Mucosa of rectum (tissue), 2 donors: ENCODE measurements around the gene PRKAG2.

Source experiments
- H3K27ac ChIP-seq, 2 donors: one replicate each; pipeline ENCODE4 v1.7.0; 2013; ENCODE audit warnings: inconsistent platforms in 2 of 2, low read depth in 2 of 2, low read length in 2 of 2
- H3K27me3 ChIP-seq, 2 donors: one replicate each; pipeline ENCODE4 v1.7.0; 2013; ENCODE audit warnings: low read length in 2 of 2; ENCODE audit not compliant: control insufficient read depth in 2 of 2, insufficient read depth in 2 of 2
- H3K36me3 ChIP-seq, 2 donors: one replicate each; pipeline ENCODE4 v1.7.0; 2013; ENCODE audit warnings: low read length in 2 of 2; ENCODE audit not compliant: control insufficient read depth in 2 of 2, insufficient read depth in 2 of 2
- H3K4me1 ChIP-seq, 2 donors: one replicate each; pipeline ENCODE4 v1.7.0; 2013; ENCODE audit warnings: low read length in 2 of 2, mild to moderate bottlenecking in 1 of 2; ENCODE audit not compliant: control insufficient read depth in 2 of 2, insufficient read depth in 2 of 2
- H3K4me3 ChIP-seq, 2 donors: one replicate each; pipeline ENCODE4 v1.7.0; 2013; ENCODE audit warnings: low read length in 2 of 2
- H3K9ac ChIP-seq, 2 donors: one replicate each; pipeline ENCODE4 v1.7.0; 2013; ENCODE audit warnings: low read length in 2 of 2, low read depth in 1 of 2, mild to moderate bottlenecking in 1 of 2
- H3K9me3 ChIP-seq, 2 donors: one replicate each; pipeline ENCODE4 v1.7.0; 2013; ENCODE audit warnings: low read length in 2 of 2; ENCODE audit not compliant: control insufficient read depth in 2 of 2
- donor health status: healthy.
- donor health status: Normal muscosa, but diverticular disease.

Gene PRKAG2

DNA sequence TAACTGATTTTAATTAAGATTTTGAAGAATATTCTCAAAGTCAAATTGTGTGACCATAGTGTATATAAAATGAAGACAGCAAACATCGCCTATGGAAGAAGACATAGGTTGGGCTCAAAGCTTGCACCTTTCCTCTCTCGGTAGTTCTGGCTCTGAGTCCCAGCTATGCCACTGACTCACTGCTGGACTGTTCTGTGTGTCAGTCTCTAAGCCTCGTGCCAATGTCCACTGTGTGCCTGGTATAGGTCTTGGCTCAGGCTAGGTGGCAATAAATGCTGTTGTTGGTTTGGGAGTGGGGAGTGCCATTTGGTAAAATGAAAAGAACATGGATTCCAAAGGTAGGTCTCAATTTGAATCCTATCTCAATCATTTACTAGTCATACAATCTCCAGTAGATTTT is 219.7 kb downstream of the PRKAG2 start:
- no peaks in the 10 kb centered on the region for H3K27me3 ChIP-seq
- H3K4me1 ChIP-seq = no peaks in the 10 kb centered on the region
- no peak overlapping the region for H3K27ac ChIP-seq
- H3K36me3 ChIP-seq = no peaks in the 10 kb centered on the region
- H3K9ac ChIP-seq = no peak overlapping the region
- H3K9me3 ChIP-seq = no peaks in the 10 kb centered on the region
- H3K4me3 ChIP-seq = no peak overlapping the region

DNA sequence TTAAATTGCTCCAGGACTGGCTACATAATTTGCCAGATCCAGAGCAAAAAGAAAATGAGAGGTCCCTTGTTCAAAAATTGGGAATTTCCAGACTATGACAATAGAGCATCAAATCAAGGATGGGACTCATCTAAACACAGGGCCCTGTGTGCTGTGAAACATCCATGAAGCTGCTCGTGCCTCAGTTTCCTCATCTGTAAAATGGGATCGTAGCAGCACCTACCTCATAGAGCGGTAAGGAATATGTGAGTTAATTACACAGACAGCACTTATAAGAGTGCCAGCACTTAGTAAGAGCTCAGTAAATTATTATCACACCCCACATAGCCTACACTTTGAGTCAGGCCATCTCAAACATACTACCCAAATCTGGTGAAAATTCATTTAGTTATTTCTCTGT is 221.4 kb downstream of the PRKAG2 start:
- no peak overlapping the region for H3K27ac ChIP-seq
- H3K27me3 ChIP-seq = no peaks in the 10 kb centered on the region
- no peak overlapping the region for H3K9ac ChIP-seq
- no peak overlapping the region for H3K4me3 ChIP-seq
- H3K36me3 ChIP-seq = no peaks in the 10 kb centered on the region
- no peaks in the 10 kb centered on the region for H3K9me3 ChIP-seq
- no peaks in the 10 kb centered on the region for H3K4me1 ChIP-seq

GRCh38 chr7:151652111-151652510 is 224.8 kb downstream of the PRKAG2 start:
- Histone ChIP-seq H3K36me3 (peaks cover 0 to under 1% of the 10 kb centered on the region in 2 donors), H3K9ac (no peak overlapping the region), H3K4me3 (no peak overlapping the region), H3K27me3 (no peaks in the 10 kb centered on the region), H3K27ac (peak overlapping the region in 1 of 2 donors; percentile 73), H3K4me1 (no peaks in the 10 kb centered on the region), H3K9me3 (no peaks in the 10 kb centered on the region)

DNA sequence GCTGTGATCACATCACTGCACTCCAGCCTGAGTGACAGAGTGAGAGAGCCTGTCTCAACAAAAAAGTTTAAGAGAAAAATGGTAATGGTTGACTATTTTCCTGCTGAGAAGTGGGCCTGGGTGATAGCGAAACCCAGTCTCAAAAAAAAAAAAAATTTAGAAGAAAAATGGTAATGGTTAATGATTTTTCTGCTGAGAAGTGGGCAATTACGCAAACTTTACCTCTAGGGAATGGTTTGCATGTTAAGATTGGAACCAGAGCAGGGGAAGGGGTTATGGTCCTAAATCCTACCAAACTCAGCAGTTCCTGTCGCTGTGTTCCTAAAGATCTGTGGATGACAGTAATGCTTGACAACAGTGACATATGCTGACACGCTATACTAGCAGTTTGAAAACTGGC is 226.8 kb downstream of the PRKAG2 start:
- Histone ChIP-seq H3K27me3 (no peaks in the 10 kb centered on the region), H3K27ac (no peak overlapping the region), H3K4me1 (no peaks in the 10 kb centered on the region), H3K9ac (no peak overlapping the region), H3K4me3 (no peak overlapping the region), H3K9me3 (no peaks in the 10 kb centered on the region), H3K36me3 (peaks cover 0 to 6% of the 10 kb centered on the region in 2 donors)

GRCh38 chr7:151648429-151648828 is 228.5 kb downstream of the PRKAG2 start:
- Histone ChIP-seq H3K27ac (no peak overlapping the region), H3K9ac (no peak overlapping the region), H3K4me3 (no peak overlapping the region), H3K4me1 (no peaks in the 10 kb centered on the region), H3K36me3 (peaks cover 0 to 6% of the 10 kb centered on the region in 2 donors), H3K27me3 (no peaks in the 10 kb centered on the region), H3K9me3 (no peaks in the 10 kb centered on the region)

- H3K27ac ChIP-seq = no peak overlapping the region
- H3K9ac ChIP-seq = no peak overlapping the region
- no peaks in the 10 kb centered on the region for H3K27me3 ChIP-seq
- peaks cover 0 to 6% of the 10 kb centered on the region in 2 donors for H3K36me3 ChIP-seq
- H3K4me3 ChIP-seq = no peak overlapping the region
- no peaks in the 10 kb centered on the region for H3K4me1 ChIP-seq
- no peaks in the 10 kb centered on the region for H3K9me3 ChIP-seq
Observed at GRCh38 chr7:151647874-151648273, 229.0 kb downstream of the PRKAG2 start.

GRCh38 chr7:151647006-151647405 is 229.9 kb downstream of the PRKAG2 start:
- Histone ChIP-seq H3K4me3 (no peak overlapping the region), H3K4me1 (no peaks in the 10 kb centered on the region), H3K27ac (no peak overlapping the region), H3K36me3 (peaks cover 0 to 6% of the 10 kb centered on the region in 2 donors), H3K9ac (no peak overlapping the region), H3K27me3 (no peaks in the 10 kb centered on the region), H3K9me3 (no peaks in the 10 kb centered on the region)

GRCh38 chr7:151645311-151645710 is 231.6 kb downstream of the PRKAG2 start:
- Histone ChIP-seq H3K36me3 (peaks cover 0 to 6% of the 10 kb centered on the region in 2 donors), H3K9ac (no peak overlapping the region), H3K4me1 (no peaks in the 10 kb centered on the region), H3K27ac (no peak overlapping the region), H3K9me3 (no peaks in the 10 kb centered on the region), H3K4me3 (no peak overlapping the region), H3K27me3 (no peaks in the 10 kb centered on the region)

GRCh38 chr7:151644554-151644953 is 232.4 kb downstream of the PRKAG2 start:
- H3K4me3 ChIP-seq = no peak overlapping the region
- no peak overlapping the region for H3K9ac ChIP-seq
- no peaks in the 10 kb centered on the region for H3K9me3 ChIP-seq
- peaks cover 0 to 6% of the 10 kb centered on the region in 2 donors for H3K36me3 ChIP-seq
- no peaks in the 10 kb centered on the region for H3K4me1 ChIP-seq
- no peaks in the 10 kb centered on the region for H3K27me3 ChIP-seq
- H3K27ac ChIP-seq = no peak overlapping the region

GRCh38 chr7:151642746-151643145 is 234.2 kb downstream of the PRKAG2 start:
- Histone ChIP-seq H3K27me3 (no peaks in the 10 kb centered on the region), H3K36me3 (peaks cover 0 to 6% of the 10 kb centered on the region in 2 donors), H3K9me3 (no peaks in the 10 kb centered on the region), H3K9ac (no peak overlapping the region), H3K4me3 (no peak overlapping the region), H3K27ac (no peak overlapping the region), H3K4me1 (no peaks in the 10 kb centered on the region)

- Histone ChIP-seq H3K27me3 (no peaks in the 10 kb centered on the region), H3K36me3 (peaks cover 0 to under 1% of the 10 kb centered on the region in 2 donors), H3K9ac (no peak overlapping the region), H3K4me3 (no peak overlapping the region), H3K27ac (no peak overlapping the region), H3K9me3 (no peaks in the 10 kb centered on the region), H3K4me1 (no peaks in the 10 kb centered on the region)
Observed at GRCh38 chr7:151641587-151641986, 235.3 kb downstream of the PRKAG2 start.
